Measurements from ENCODE around the gene PLEKHG3.

PLEKHG3 gene

DNA sequence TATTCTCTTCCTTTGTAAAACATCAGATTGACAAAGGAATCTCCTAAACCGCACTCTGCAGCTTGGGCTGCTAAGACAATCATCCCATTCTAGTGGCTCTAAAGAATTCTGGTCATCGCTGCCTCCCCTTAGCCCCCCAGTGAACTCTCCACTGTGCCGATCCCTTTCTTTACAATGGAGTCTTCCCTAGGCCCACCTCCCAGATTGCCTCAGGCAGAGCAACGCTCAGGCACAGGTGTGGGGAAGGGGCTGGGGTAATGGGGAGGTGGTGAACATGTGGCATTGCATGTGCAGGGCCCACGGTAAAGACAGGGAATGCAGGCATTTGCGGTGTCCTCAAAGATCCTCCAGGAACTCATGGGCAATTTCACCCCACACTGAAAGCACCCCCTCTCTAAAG, 86.3 kb downstream of the PLEKHG3 start:
- no peak for DNase-seq

DNA sequence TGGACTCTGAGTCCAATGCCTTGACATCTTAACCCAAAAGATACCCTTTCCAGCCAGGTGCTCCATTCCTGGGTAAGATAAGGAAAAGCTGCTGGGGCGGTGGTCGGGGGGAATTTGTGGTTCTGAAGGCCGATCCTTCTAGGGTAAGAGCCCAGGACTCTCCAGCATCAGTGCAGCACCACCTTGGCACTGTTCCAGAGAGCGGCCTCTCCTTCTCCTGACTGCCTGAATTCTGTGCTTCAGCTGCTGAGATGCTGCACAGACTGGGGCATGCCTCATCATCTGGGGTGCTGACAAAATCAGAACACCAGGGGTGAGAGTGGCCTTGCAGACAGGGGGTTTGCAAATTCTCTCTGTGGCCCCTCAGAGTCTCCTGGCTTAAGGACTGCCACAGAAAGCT, 88.0 kb downstream of the PLEKHG3 start:
- DNase-seq: no peak

- DNase-seq: no peak
These were observed 88.8 kb downstream of the PLEKHG3 start for GRCh38 chr14:64792871-64793560.

GRCh38 chr14:64795211-64795610, 91.0 kb downstream of the PLEKHG3 start:
- no peak for DNase-seq

- DNase-seq: no peak
These were observed 91.7 kb downstream of the PLEKHG3 start for GRCh38 chr14:64795921-64796320.

- DNase-seq: no peak
These were observed 92.1 kb downstream of the PLEKHG3 start for GRCh38 chr14:64796369-64796768.

GRCh38 chr14:64799555-64799954, 95.3 kb downstream of the PLEKHG3 start:
- DNase-seq: no peak

Measured in inflammatory macrophage treated with lipopolysaccharide for 1 hour (primary cell).